ENCODE measurements around the gene RABEP1. TPM values are rescaled to one million over a fixed set of nuclear protein-coding genes. Genes with fewer than 3 reads are reported as not detected.

The RABEP1 gene
- total RNA-seq, 4 donors from 2014 or later: 16.5 to 27.4 (median 25.4) TPM

- WGBS, 2 donors: 77 to 78% methylated on average over 7 of the region's 7 CpGs
- no peak overlapping the region for H3K4me3 ChIP-seq (ENCODE audit: low read depth, poor library complexity, severe bottlenecking)
- no peak for DNase-seq (ENCODE audit: low spot score in 2 of 2)
- intact Hi-C loops (cut with DNase I; ENCODE audit: low total_unique reads): no loop called here
- TF ChIP-seq POLR2A (IDR thresholded peaks at IDR 0.05) (no peak), CTCF (IDR thresholded peaks at IDR 0.05) (no peak)
Observed at GRCh38 chr17:5254414-5254813, 27.7 kb upstream of the RABEP1 start.

- TF ChIP-seq POLR2A (IDR thresholded peaks at IDR 0.05) (no peak), CTCF (IDR thresholded peaks at IDR 0.05) (no peak)
- no peak for DNase-seq (ENCODE audit: low spot score in 2 of 2)
- 66 to 74% methylated on average over 5 of the region's 5 CpGs for WGBS, 2 donors
- intact Hi-C loops (cut with DNase I; ENCODE audit: low total_unique reads): no loop called here
- no peak overlapping the region for H3K4me3 ChIP-seq (ENCODE audit: low read depth, poor library complexity, severe bottlenecking)
Observed at GRCh38 chr17:5254903-5255521, 27.1 kb upstream of the RABEP1 start.

- TF ChIP-seq POLR2A (IDR thresholded peaks at IDR 0.05) (no peak), CTCF (IDR thresholded peaks at IDR 0.05) (no peak)
- DNase-seq (ENCODE audit: low spot score in 2 of 2): no peak
- intact Hi-C loops (cut with DNase I; ENCODE audit: low total_unique reads): no loop called here
- 92 to 93% methylated on average over 5 of the region's 5 CpGs for WGBS, 2 donors
- no peak overlapping the region for H3K4me3 ChIP-seq (ENCODE audit: low read depth, poor library complexity, severe bottlenecking)
Observed at GRCh38 chr17:5257124-5257523, 25.0 kb upstream of the RABEP1 start.

- DNase-seq (ENCODE audit: low spot score in 2 of 2): no peak
- TF ChIP-seq CTCF (IDR thresholded peaks at IDR 0.05): no peak
- TF ChIP-seq POLR2A (IDR thresholded peaks at IDR 0.05): no peak
- no peak overlapping the region for H3K4me3 ChIP-seq (ENCODE audit: low read depth, poor library complexity, severe bottlenecking)
- 84 to 94% methylated on average over 1 of the region's 1 CpG for WGBS, 2 donors
- intact Hi-C loops (cut with DNase I; ENCODE audit: low total_unique reads): no loop called here
Observed at GRCh38 chr17:5260542-5260941, 21.5 kb upstream of the RABEP1 start.

- intact Hi-C loops (cut with DNase I; ENCODE audit: low total_unique reads): no loop called here
- WGBS, 2 donors: 64 to 79% methylated on average over 2 of the region's 2 CpGs
Observed at GRCh38 chr17:5262416-5262991, 19.6 kb upstream of the RABEP1 start.

GRCh38 chr17:5263441-5263840 lies 18.6 kb upstream of the RABEP1 start:
- DNase-seq (ENCODE audit: low spot score in 2 of 2): no peak
- intact Hi-C loops (cut with DNase I; ENCODE audit: low total_unique reads): no loop called here
- no peak overlapping the region for H3K4me3 ChIP-seq (ENCODE audit: low read depth, poor library complexity, severe bottlenecking)
- TF ChIP-seq POLR2A (IDR thresholded peaks at IDR 0.05): no peak
- no peak for TF ChIP-seq CTCF (IDR thresholded peaks at IDR 0.05)
- 91 to 93% methylated on average over 6 of the region's 6 CpGs for WGBS, 2 donors

More at GRCh38 chr17:5262416-5262991, 19.6 kb upstream of the RABEP1 start:
- no peak for TF ChIP-seq POLR2A (IDR thresholded peaks at IDR 0.05)
- DNase-seq (ENCODE audit: low spot score in 2 of 2): no peak
- no peak overlapping the region for H3K4me3 ChIP-seq (ENCODE audit: low read depth, poor library complexity, severe bottlenecking)

Measured in lower leg skin (tissue), 4 donors.